Tibial nerve (tissue), 3 donors: ENCODE measurements around the gene ZNF324.
"Not testable (repeated sequence)": the region's sequence is repeated elsewhere in the genome, so short reads cannot be mapped to it uniquely, and the experiment has no call there.

Source experiments
- POLR2A ChIP-seq, 2 donors: fragments of 450-650 bp; IDR thresholded peaks; one replicate each; pipeline ENCODE4 v1.6.1; 2017; ENCODE audit warnings: antibody characterized with exemption in 2 of 2, mild to moderate bottlenecking in 2 of 2, moderate library complexity in 2 of 2
- TF ChIP-seq, protein P1 (sequence below), 5 experiments: fragments of 200-600 bp in 3 of 5; fragments of 450-650 bp in 2 of 5; sonication (generic) in 3 of 5; IDR thresholded peaks; one replicate each; pipeline ENCODE4 v1.5.1; 2016 to 2019; ENCODE audit warnings: antibody characterized with exemption in 5 of 5, mild to moderate bottlenecking in 3 of 5, moderate library complexity in 2 of 5

- TF ChIP-seq, protein P1, sequence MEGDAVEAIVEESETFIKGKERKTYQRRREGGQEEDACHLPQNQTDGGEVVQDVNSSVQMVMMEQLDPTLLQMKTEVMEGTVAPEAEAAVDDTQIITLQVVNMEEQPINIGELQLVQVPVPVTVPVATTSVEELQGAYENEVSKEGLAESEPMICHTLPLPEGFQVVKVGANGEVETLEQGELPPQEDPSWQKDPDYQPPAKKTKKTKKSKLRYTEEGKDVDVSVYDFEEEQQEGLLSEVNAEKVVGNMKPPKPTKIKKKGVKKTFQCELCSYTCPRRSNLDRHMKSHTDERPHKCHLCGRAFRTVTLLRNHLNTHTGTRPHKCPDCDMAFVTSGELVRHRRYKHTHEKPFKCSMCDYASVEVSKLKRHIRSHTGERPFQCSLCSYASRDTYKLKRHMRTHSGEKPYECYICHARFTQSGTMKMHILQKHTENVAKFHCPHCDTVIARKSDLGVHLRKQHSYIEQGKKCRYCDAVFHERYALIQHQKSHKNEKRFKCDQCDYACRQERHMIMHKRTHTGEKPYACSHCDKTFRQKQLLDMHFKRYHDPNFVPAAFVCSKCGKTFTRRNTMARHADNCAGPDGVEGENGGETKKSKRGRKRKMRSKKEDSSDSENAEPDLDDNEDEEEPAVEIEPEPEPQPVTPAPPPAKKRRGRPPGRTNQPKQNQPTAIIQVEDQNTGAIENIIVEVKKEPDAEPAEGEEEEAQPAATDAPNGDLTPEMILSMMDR (IDR thresholded peaks at IDR 0.05), result not testable (repeated sequence)
- not testable (repeated sequence) for TF ChIP-seq POLR2A (IDR thresholded peaks at IDR 0.05)
Measured at GRCh38 chr19:58507602-58508223, 40.8 kb downstream of the ZNF324 start.
